ENCODE results near the gene ZP3.
"Not testable (repeated sequence)": the region's sequence is repeated elsewhere in the genome, so short reads cannot be mapped to it uniquely, and the experiment has no call there.

ZP3 gene

DNA sequence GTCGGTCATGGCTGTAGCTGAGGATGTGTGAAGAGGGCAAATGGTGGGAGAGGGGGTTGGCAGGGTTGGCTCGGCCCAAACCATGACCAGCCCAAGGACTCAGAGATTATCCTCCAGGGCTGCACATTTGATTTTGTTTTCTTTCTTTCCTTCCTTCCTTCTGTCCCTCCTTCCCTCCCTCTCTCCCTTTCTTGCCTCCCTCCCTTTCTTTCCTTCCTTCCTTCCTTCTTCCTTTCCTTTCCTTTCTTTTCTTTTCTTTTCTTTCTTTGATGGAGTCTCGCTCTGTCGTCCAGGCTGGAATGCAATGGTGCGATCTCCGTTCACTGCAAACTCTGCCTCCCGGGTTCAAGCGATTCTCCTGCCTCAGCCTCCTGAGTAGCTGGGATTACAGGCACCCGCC, 19.0 kb upstream of the ZP3 start:
- DNase-seq (ENCODE audit: low spot score): no peak

GRCh38 chr7:76407718-76408117, 17.0 kb upstream of the ZP3 start:
- DNase-seq (ENCODE audit: low spot score): no peak

GRCh38 chr7:76408121-76408560, 16.6 kb upstream of the ZP3 start:
- DNase-seq (ENCODE audit: low spot score): no peak

DNA sequence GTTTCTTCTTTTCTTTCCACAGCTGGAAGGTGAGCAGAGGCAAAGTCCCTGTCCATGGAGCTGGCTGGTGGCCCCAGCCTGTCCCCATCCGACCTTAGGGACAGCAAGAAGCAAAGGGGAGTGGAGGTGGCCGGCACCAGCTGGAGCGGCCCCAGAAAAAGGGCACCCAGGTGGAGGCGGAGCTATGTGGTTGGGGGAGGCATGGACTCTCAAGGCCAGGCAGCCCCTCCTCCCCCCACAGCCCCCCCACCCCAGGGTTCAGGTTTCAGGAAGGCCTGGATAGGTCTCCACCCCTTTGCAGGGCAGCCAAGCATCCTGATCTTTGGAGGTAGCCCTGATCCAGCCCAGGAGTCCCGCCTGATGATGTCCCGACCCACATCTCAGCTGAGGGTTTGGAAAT, 15.2 kb upstream of the ZP3 start, which contains the start of gene SSC4D:
Gene SSC4D (minus strand): TSS at position 161 of the 400 bp plus-strand sequence. CDS start 5,258 bp downstream, outside the sequence.
- no peak for DNase-seq (ENCODE audit: low spot score)

DNA sequence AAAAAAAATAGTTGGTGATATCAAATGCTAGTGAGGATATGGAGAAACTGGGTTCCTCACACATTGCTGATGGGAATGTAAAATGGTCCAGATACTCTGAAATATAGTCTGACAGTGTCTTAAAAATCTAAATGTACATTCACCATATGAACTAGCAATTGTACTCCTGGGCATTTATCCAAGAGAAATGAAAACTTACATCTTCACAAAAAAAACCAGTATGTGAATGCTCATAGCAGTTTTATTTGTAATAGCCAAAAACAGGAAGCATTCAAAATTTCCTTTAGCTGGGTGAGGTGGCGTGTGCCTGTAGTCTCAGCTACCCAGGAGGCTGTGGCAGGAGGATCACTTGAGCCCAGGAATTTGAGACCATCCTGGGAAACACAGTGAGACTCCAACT, 13.1 kb upstream of the ZP3 start:
- no peak for DNase-seq (ENCODE audit: low spot score)

- no peak for DNase-seq (ENCODE audit: low spot score)
Observed at GRCh38 chr7:76412249-76412648, 12.5 kb upstream of the ZP3 start.

GRCh38 chr7:76417654-76418310, 7.0 kb upstream of the ZP3 start:
- not testable (repeated sequence) for DNase-seq (ENCODE audit: low spot score)

GRCh38 chr7:76421097-76421496, 3.7 kb upstream of the ZP3 start:
- DNase-seq (ENCODE audit: low spot score): peak; percentile 62

DNA sequence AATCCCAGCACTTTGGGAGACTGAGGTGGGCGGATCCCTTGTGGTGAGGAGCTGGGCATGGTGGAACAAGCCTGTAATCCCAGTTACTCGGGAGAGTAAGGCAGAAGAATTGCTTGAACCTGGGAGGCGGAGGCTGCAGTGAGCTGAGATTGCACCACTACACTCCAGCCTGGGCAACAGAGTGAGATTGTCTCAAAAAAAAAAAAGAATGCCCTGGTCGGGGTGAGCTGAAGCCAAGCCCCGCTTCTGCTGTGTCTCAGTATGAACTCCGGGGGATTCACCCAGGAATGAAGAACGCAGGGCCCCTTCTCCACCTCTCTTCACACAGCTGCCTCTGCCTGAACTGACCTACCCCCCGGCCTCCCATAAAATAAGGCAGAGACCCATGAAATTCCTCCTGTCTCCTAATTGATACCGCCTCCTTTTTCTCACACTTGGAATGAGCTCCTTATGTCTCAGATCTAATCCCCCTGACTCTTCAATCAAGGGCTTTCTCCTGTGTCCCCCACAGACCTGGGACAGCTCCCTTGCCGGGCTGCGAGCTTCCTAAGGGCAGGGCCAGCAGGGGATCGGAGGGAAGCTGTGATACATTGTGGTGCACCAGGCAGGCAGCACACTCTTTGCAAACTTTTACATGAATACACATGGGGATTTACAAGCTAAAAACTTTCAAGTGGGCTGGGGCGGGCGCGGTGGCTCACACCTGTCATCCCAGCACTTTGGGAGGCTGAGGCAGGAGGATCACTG, 911 bp upstream of the ZP3 start:
- no peak for DNase-seq (ENCODE audit: low spot score)

DNA sequence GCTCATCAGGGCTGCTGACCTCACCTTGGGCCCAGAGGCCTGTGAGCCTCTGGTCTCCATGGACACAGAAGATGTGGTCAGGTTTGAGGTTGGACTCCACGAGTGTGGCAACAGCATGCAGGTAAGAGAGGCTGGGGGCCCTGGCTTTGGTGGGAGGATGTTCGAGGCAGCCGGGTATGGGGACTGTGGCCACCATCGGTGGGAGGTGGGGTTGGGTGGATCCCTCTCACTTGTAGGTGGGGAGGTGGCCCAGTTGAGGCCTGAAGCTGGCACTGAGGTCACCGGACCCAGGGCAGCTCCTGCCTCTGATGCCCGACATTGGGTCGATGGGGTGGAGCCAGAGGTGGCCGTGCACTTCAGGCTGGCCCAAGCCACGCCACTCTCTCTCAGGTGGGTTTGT, 406 bp downstream of the ZP3 start:
- DNase-seq (ENCODE audit: low spot score): no peak

DNA sequence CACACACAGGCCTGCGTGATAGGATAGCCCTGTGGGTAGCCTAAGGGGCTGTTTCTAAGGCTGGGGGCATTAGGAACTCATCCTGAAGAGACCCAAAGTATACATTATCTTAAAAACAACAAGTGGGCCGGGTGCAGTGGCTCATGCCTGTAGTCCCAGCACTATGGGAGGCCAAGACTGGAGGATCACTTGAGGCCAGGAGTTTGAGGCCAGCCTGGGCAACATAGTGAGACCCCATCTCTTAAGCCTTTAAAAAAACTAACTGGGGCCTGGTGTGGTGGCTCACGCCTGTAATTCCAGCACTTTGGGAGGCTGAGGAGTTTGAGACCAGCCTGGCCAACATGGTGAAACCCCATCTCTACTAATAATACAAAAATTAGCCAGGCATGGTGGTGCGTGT, 808 bp downstream of the ZP3 start:
- not testable (repeated sequence) for DNase-seq (ENCODE audit: low spot score)

DNA sequence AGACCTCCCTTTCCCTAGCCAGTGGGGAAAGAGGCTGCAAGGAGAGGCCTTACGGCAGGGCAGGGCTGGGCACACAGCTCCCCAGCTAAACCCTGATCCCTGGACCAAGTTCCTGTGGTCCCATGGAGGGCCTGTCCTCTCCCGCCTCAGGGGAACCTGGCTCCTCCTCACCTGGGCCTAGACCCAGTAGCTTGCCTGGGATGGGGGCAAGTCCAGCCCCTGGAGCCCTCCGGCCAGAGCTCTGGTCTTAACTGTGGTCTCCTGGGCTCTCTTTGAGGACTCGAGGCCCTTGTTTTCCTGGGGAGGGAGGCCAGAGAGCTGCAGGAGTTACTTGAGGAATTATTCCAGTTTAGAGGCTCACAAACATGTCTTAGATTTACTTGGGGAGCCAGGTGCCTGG, 1.5 kb downstream of the ZP3 start:
- DNase-seq (ENCODE audit: low spot score): no peak

GRCh38 chr7:76427635-76428034, 2.9 kb downstream of the ZP3 start:
- DNase-seq (ENCODE audit: low spot score): no peak

- no peak for DNase-seq (ENCODE audit: low spot score)
Observed at GRCh38 chr7:76428149-76428823, 3.5 kb downstream of the ZP3 start.

- DNase-seq (ENCODE audit: low spot score): no peak
Observed at GRCh38 chr7:76428868-76429805, 4.4 kb downstream of the ZP3 start.

- no peak for DNase-seq (ENCODE audit: low spot score)
Observed at GRCh38 chr7:76430211-76430610, 5.5 kb downstream of the ZP3 start.

DNA sequence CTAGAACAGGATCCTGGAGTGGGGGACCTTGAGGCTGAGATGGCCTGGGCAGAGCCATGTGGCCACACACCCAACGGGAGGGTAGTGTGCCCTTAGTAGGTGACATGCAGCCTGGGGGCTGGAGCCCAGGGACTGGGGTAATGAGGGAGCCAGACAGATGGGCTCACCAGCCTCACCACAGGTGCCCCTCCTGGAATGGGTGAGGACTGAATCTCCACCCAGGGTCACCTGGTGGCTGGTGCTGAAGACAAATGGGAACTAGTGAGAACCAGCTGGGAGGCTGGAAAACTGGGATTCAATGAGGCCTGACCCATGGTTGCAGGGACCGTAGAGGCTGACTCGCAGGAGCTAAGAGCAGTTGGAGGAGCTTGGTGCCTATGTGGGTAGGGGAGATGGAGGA, 6.1 kb downstream of the ZP3 start:
- DNase-seq (ENCODE audit: low spot score): no peak

DNA sequence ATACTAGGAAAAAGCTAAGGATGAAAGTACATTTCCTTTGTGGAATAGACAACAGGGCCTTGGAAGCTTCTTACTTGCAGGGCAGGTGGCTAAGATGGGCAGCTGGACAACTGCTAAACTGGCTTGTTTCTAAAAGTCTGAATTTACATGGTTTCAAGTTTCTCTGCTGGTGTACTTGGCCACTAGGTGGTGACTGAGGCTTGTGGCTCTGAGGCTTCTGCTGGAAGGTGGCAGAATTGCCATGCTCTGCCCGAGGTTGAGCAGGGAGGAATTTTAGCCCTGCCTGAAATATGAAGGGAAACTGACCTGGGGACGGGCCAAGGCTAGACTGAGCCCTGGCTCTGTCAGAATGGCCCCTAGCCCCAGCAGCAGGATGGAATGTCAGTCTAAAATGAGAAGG, 13.1 kb downstream of the ZP3 start:
- not testable (repeated sequence) for DNase-seq (ENCODE audit: low spot score)

DNA sequence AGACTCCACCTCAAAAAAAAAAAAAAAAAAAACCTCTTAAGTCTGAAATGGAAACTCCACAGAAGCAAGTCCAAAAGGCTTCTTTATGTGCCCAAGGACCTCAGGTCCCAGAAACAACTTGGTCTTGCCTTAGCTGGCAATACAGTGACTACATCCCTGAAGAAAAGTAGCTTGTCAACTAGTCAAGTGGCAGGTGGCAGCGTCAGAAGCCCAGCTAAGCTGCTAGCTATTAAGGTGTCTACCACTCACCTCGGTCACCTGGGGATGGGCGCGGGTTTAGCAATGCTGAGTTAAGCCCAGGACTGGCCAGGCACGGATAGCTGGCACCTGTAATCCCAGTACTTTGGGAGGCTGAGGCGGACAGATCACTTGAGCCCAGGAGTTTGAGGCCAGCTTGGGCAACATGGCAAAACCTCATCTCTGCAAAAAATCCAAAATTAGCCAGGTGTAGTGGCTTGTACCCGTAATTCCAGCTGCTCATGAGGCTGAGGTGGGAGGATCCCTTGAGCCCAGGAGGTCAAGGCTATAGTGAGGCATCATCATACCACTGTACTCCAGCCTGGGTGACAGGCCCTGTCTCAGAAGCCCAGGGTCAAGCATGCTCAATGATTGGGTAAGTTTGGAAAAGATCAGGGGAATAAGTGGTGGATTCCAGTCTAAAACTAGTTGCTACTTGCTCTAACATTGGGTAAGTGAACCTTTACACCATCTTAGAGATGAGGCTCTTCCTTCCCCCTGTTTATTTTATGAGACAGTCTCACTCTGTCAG, 14.6 kb downstream of the ZP3 start:
- DNase-seq (ENCODE audit: low spot score): not testable (repeated sequence)

GRCh38 chr7:76440404-76440803, 15.7 kb downstream of the ZP3 start:
- not testable (repeated sequence) for DNase-seq (ENCODE audit: low spot score)

DNA sequence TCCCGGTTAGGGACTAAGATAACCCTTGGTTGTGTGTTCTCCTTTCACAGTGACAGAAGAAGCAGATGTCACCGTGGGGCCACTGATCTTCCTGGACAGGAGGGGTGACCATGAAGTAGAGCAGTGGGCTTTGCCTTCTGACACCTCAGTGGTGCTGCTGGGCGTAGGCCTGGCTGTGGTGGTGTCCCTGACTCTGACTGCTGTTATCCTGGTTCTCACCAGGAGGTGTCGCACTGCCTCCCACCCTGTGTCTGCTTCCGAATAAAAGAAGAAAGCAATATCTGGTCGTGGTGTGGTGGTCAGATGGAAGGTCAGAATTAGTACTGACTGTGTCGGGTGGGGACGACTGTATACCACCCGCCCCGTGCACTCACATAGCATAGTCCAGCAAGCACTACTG, 17.0 kb downstream of the ZP3 start:
- not testable (repeated sequence) for DNase-seq (ENCODE audit: low spot score)

Measured in hepatic stellate cell (primary cell).